ENCODE results near the gene CXorf65. TPM values are rescaled to one million over a fixed set of nuclear protein-coding genes. Genes with fewer than 3 reads are reported as not detected.

Gene CXorf65
- polyA plus RNA-seq, 1 experiment = not detected

DNA sequence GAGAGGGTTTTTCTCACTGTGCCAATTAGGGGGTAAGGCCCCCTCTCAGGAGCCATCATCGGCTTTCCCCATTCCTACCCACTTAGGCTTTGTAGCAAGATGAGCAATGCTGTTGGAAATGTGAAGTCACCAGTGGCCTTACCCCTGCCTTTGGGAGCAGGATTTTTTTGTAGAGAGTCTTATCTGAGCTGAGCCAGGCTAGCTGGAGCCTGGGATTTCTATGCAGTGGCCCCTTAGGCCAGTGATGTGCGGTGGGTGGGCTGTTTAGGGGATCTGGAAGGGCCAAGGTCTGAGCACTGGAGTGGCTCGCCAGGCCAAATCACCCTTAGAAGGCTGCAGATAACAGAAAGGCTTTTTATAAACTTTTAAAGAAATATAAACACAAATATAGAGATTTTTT lies 4.2 kb downstream of the CXorf65 start:
- ChIA-PET CTCF (interaction anchor here (1.4 kb wide), 1 partner anchor 27 kb away, joined by 3 read pairs; no protein-coding TSS in a partner anchor), POLR2A (no interaction called here)
- no peak for DNase-seq (ENCODE audit: low read depth, low spot score)
- Histone ChIP-seq H3K27ac (ENCODE audit: low read depth, low read length) (no peak overlapping the region), H3K4me3 (ENCODE audit: low read depth, low read length) (no peak overlapping the region), H3K9me3 (ENCODE audit: control insufficient read depth, insufficient read depth, low read length) (no peaks in the 10 kb centered on the region), H3K27me3 (ENCODE audit: control insufficient read depth, insufficient read depth, low read length) (peaks cover 2% of the 10 kb centered on the region)
- TF ChIP-seq, protein P1, sequence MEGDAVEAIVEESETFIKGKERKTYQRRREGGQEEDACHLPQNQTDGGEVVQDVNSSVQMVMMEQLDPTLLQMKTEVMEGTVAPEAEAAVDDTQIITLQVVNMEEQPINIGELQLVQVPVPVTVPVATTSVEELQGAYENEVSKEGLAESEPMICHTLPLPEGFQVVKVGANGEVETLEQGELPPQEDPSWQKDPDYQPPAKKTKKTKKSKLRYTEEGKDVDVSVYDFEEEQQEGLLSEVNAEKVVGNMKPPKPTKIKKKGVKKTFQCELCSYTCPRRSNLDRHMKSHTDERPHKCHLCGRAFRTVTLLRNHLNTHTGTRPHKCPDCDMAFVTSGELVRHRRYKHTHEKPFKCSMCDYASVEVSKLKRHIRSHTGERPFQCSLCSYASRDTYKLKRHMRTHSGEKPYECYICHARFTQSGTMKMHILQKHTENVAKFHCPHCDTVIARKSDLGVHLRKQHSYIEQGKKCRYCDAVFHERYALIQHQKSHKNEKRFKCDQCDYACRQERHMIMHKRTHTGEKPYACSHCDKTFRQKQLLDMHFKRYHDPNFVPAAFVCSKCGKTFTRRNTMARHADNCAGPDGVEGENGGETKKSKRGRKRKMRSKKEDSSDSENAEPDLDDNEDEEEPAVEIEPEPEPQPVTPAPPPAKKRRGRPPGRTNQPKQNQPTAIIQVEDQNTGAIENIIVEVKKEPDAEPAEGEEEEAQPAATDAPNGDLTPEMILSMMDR (IDR thresholded peaks at IDR 0.05; ENCODE audit: low read depth, low read length) = no peak

DNA sequence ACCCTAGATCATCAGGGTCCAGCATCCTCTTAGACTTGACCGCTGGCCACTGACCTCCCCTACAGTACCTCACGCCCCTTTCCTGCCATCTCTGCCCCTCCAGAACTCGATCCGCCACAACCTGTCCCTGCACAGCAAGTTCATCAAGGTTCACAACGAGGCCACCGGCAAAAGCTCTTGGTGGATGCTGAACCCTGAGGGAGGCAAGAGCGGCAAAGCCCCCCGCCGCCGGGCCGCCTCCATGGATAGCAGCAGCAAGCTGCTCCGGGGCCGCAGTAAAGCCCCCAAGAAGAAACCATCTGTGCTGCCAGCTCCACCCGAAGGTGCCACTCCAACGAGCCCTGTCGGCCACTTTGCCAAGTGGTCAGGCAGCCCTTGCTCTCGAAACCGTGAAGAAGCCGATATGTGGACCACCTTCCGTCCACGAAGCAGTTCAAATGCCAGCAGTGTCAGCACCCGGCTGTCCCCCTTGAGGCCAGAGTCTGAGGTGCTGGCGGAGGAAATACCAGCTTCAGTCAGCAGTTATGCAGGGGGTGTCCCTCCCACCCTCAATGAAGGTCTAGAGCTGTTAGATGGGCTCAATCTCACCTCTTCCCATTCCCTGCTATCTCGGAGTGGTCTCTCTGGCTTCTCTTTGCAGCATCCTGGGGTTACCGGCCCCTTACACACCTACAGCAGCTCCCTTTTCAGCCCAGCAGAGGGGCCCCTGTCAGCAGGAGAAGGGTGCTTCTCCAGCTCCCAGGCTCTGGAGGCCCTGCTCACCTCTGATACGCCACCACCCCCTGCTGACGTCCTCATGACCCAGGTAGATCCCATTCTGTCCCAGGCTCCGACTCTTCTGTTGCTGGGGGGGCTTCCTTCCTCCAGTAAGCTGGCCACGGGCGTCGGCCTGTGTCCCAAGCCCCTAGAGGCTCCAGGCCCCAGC lies 5.7 kb downstream of the CXorf65 start:
- CTCF ChIA-PET = interaction anchor here (1.4 kb wide), 1 partner anchor 28 kb away, joined by 3 read pairs; no protein-coding TSS in a partner anchor
- Histone ChIP-seq H3K4me3 (ENCODE audit: low read depth, low read length) (no peak overlapping the region), H3K9me3 (ENCODE audit: control insufficient read depth, insufficient read depth, low read length) (no peaks in the 10 kb centered on the region), H3K27me3 (ENCODE audit: control insufficient read depth, insufficient read depth, low read length) (peaks cover 2% of the 10 kb centered on the region), H3K27ac (ENCODE audit: low read depth, low read length) (no peak overlapping the region)
- POLR2A ChIA-PET = no interaction called here
- TF ChIP-seq, protein P1 (IDR thresholded peaks at IDR 0.05; ENCODE audit: low read depth, low read length) = no peak
- no peak for DNase-seq (ENCODE audit: low read depth, low spot score)

GRCh38 chrX:71099736-71100135 lies 6.8 kb downstream of the CXorf65 start:
- no peak overlapping the region for H3K27ac ChIP-seq (ENCODE audit: low read depth, low read length)
- TF ChIP-seq, protein P1 (IDR thresholded peaks at IDR 0.05; ENCODE audit: low read depth, low read length) = no peak
- peaks cover 2% of the 10 kb centered on the region for H3K27me3 ChIP-seq (ENCODE audit: control insufficient read depth, insufficient read depth, low read length)
- H3K9me3 ChIP-seq (ENCODE audit: control insufficient read depth, insufficient read depth, low read length) = no peaks in the 10 kb centered on the region
- no peak for DNase-seq (ENCODE audit: low read depth, low spot score)
- CTCF ChIA-PET = interaction anchor here (0.6 to 1.4 kb wide), 3 partner anchors 12 to 318 kb away, joined by 3 read pairs; partner anchors contain the start of genes IL2RG and TAF1
- H3K4me3 ChIP-seq (ENCODE audit: low read depth, low read length) = no peak overlapping the region
- POLR2A ChIA-PET = no interaction called here

- H3K9me3 ChIP-seq (ENCODE audit: control insufficient read depth, insufficient read depth, low read length) = no peaks in the 10 kb centered on the region
- H3K4me3 ChIP-seq (ENCODE audit: low read depth, low read length) = no peak overlapping the region
- peaks cover 2% of the 10 kb centered on the region for H3K27me3 ChIP-seq (ENCODE audit: control insufficient read depth, insufficient read depth, low read length)
- DNase-seq (ENCODE audit: low read depth, low spot score) = no peak
- POLR2A ChIA-PET = no interaction called here
- TF ChIP-seq, protein P1 (IDR thresholded peaks at IDR 0.05; ENCODE audit: low read depth, low read length) = no peak
- CTCF ChIA-PET = interaction anchor here (0.6 to 1.4 kb wide), 3 partner anchors 13 to 318 kb away, joined by 3 read pairs; partner anchors contain the start of genes IL2RG and TAF1
- H3K27ac ChIP-seq (ENCODE audit: low read depth, low read length) = no peak overlapping the region
Observed at GRCh38 chrX:71098951-71099506, 7.5 kb downstream of the CXorf65 start.

- POLR2A ChIA-PET = no interaction called here
- Histone ChIP-seq H3K4me3 (ENCODE audit: low read depth, low read length) (no peak overlapping the region), H3K27ac (ENCODE audit: low read depth, low read length) (no peak overlapping the region), H3K9me3 (ENCODE audit: control insufficient read depth, insufficient read depth, low read length) (no peaks in the 10 kb centered on the region), H3K27me3 (ENCODE audit: control insufficient read depth, insufficient read depth, low read length) (peaks cover 2% of the 10 kb centered on the region)
- no peak for DNase-seq (ENCODE audit: low read depth, low spot score)
- CTCF ChIA-PET = interaction anchor here (1.0 to 1.6 kb wide), 2 partner anchors 32 to 79 kb away, joined by 4 read pairs; no protein-coding TSS in a partner anchor
- TF ChIP-seq, protein P1 (IDR thresholded peaks at IDR 0.05; ENCODE audit: low read depth, low read length) = peak; percentile 47
Observed at GRCh38 chrX:71098302-71098701, 8.2 kb downstream of the CXorf65 start.

All from AG04450 (cell line).